Activated naive CD4-positive, alpha-beta T cell treated with anti-CD3 and anti-CD28 coated beads, Interleukin-2, amount 50 U/mL, for 16 hours (primary cell): ENCODE data around the gene MID1.
"Not testable (repeated sequence)": the region's sequence is repeated elsewhere in the genome, so short reads cannot be mapped to it uniquely, and the experiment has no call there.

Experiments
- DNase-seq: peaks from one replicate; pipeline ENCODE4 v3.0.0-alpha.2; 2020

MID1 gene

DNA sequence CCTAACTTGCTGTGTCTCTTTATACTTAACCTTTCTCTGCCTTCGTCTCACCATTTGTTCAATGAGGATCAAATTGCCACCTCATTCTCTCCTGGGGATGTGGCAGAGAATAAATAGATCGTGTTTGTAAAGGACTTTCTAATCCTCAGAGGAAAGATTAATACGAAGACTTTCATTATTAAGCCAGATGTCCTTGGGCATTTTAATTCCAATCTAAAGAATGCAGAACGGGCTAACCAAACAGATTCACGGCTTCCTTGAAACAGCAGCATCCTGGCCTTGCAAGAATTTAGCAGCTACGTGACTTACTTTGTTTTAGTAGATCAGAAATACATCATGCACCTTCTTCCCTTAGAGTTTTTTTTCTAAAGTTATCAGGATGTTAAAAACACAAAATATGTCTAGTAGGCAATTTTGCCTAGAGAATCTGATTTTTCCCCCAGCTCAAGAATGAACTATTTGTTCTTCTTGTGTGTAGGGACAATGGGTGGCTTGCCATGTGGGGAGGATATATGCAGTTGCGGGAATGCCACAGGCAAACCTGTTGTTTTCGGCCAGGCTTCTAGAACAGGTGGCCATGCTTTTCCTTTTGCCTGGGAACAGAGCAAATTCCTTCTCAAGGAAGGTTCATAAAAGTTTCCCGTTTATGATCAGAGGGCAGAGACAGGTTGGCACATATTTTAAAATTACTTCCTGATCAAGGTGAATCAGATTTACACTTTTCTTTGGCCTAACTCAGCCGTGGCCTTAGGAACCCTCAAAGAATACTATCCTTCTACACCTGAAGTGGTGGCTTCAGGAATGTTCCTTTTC, 3.0 kb downstream of the MID1 start:
- DNase-seq, result no peak

DNA sequence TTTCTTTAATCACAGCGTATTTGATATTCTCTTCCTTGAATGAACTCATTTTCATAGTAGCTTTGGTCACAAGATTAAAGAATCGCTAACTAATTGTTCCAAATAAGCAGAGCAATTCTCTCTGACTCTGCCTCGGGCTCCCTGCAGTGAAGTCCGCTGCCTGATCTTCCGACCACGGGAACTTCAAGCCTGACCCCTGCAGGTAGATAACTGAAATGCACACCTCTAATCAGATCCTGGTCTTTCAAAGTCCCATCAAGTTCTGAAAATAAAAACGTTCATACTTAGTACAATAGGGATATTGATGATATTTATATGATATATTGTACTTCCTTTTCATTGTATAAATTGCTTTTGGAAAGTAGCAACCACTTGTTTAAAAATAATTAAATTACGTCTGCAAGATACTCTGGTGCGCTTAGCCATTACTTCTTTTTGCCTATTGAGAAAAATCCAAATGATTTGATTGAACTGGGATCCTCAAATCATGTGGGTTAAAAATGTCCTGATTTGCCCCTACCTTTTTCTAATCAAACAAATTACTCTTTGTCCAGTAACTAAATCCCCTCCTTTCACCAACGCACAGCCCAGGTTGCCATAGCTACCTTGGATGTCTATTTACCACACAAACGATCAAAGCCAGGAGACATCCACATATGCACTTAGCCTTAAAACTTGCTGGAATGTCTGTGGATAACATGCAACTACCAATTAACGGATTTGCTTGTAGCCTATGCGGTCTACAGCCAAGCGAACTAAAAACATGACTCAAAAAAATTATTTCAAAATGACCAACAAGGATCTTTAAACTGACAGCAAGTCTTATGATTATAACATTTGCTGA, 4.2 kb downstream of the MID1 start:
- DNase-seq, result peak; percentile 10

DNA sequence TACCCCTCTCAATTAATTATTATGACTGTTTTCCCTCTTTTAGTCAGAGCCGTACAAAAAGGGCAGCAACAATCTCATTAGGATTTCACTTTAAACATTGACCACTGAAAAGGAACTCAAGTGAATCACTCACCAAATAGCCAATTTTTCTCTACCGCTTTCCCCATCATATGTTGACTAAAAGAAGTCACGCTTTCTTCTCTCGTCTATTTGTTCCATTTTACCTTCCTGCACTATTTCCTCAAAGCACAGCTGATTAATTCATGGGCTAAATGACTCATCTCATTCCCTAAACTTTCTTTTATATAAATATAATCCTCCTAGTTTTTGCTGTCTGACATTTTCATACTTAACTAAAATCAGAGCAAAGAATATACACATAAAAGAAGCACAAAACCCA, 8.2 kb downstream of the MID1 start:
- no peak for DNase-seq

DNA sequence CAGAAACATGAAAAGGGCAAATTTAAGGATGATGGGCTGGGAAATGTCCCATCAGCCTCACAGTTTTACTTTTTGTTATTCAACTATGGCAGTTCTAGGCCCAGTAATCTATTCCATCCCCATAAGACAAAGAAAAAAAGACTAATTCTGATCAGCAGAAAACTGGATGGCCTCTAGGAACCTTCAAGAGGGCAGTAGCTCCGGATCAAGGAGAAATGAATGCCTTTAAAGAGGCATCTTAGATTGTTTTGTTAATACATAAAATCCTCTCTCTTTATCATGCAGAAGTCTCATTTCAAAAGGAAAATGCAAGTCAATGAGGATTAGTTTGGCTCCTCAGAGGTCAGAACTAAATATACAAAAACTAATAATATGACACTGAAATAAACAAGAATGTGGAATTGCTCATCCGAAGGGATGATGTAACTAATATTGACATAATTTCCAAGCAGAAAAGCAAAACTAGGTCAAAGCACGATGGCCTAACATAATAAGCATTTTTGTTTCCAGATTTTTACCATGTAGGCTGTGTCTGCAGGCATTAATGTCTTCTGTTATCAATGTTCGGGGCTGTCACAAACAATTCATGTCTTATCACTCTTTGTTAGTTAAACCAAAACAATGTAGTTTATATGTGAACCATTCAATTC, 8.8 kb downstream of the MID1 start:
- DNase-seq, result no peak

DNA sequence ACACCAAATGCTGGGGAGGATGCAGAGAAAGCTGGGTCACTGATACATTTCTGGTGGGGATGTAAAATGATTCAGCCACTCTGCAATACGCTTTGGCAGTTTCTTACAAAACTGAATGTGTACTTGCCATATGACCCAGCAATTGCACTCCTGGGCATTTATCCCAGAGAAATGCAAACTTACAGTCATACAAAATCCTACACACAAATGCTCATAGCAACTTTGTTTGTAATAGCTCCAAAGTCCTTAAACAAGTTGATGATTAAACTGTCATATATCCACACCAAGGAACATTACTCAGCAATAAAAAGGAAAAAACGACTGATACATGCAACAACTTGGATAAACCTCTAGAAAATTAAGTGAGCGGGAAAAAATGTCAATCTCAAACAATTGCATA, 12.3 kb downstream of the MID1 start:
- DNase-seq, result no peak

DNA sequence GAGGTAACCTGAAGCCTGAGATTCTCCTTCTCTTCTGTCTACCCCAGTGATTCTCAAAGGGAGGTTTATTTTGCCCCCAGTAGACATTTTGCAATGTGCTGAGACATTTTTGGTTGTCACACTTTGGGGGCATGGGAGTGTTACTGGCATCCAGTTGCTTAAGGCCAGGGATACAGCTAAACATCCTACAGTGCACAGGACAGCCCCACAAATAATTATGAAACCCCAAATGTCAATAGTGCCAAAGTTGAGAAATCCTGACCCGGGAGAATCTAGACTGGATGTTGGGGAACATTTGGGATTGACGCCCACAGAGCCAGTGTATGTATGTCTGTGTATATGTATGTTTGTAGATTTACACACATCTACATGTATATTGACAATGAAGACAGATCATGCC, 13.2 kb downstream of the MID1 start:
- DNase-seq, result no peak

DNA sequence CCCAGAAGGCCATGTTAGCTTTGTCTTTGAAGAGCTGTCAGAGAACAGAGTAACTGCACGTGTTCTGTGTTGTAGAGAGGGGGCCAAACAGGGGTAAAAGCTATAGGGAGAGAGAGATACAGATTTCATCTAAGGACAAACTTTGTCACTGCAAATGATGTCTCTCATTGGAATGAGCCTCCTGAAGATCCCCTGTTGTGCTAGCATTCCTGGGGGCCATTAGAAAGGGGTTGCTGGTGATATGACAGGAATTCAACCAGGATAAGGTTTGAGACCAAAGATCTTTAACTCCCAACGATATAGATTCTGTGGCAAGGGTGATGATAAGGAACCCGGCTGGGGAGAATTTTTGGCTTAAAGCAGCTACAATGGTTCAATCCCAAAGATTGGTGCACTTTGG, 16.8 kb downstream of the MID1 start:
- DNase-seq, result no peak

DNA sequence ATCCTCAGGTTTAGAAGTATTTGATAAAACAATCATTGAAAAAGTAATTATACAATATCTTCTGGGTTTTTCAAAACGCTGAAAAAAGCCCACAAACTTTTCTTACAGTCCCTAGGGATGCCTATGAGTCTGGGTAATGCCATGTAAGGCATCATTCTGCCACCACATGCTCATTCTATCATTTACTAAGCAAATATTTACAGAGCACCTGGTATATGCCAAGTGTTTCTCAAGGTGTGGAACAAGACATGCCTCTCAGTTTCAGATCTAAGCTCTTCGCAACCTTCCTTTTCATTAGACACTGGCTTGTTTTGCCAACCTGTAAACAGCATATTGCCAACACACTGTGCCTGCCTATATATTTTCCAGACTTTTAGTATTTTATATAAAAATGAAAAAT, 17.7 kb downstream of the MID1 start:
- DNase-seq, result no peak

DNA sequence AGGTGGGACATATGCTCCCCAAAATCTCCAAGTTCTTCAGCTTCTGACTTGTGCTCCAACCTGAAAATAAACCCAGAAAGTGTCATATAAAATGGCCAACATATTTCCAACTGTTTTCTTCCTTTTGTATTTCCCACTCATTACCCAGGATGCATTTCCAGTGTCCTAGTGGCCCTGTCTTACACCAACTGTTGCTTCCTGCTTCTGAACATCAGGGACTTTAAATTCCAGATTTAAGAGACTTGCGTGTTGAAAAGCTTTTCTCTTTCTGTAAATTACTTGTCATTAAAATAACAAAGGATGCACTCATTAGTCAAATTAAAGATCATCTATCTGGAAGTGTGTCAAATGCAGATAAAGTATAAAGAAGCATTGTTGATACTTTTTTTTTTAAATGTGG, 19.9 kb downstream of the MID1 start:
- no peak for DNase-seq

DNA sequence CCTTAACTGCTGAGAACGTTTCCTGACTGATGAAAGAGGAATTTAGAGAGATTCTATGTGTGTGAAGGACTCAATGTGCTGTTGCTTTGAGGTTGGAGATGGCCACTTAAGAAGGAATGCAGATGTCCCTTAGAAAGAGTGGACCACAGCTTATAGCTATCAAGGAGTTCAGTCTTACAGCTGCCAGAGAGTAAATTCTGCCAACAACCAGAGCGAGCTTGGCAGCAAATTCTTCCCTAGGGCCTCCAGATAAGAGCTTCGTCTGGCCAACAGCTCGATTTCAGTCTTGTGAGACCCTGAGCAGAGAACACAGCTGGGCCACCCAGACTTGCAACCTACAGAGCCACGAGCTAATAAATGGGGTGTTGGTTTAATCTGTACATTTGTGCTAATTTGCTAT, 21.8 kb downstream of the MID1 start:
- no peak for DNase-seq

DNA sequence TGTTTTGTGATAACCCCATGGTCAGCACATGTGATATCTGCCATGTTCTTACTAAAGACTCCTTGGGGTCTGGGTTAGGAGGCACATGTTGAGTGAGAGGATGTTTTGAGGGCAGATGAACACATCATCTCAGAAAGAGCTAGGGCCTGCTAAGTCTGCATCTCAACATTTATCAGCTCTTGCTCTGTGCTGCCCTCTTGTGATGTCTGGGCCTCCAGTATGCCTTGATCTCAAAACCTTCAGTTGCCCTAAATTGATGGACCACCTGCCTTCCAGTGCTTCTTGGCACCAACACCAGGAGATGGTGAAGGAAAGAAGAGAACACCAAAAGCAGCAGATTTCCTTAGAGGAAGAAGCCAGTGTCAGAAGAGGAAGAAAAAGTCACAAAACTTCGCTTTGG, 22.5 kb downstream of the MID1 start:
- DNase-seq, result no peak

DNA sequence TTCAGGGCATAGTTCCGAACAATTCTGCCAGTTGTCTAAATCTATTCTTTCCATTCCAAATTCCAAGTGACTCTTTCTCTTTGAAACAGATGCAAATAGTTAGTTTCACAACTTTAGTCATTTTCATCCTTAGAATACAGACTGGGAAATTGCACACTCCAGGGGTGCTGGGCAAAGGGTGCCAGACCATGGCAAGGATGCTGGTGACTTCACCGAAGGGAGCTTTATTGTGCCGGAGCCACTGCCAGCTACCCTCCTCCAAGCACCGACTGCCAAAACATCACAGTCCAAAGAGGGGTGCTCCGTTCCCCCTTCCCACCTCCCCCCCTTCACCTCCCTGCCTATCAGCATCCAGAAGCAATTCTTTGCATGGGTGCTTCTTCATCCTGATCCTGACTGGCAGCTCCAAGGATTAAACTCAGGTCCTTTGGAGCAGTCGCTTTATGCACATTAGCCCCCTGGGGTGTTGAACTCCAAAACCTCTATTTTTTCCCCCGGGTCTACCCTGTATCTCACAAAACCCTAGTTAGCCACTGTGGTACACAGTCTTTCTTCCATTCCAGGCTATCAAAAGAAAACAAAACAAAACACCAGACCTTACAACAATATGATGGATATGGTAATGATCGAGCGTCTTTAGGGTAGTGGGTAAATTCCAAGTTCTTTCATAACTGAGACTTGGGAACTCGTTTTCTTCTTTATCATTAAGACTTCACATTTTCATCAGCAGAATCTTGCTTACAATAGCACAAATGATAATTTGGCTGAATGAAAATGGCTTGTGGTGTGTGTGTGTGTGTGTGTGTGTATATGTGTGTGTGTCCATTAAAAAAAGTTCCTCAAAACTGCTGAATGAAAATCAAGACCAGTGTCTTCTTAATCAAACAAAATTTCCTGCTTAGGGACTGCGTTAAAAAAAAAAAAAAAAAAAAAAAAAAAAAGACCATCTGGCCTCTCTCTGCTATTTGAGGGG, 28.7 kb downstream of the MID1 start:
- no peak for DNase-seq

DNA sequence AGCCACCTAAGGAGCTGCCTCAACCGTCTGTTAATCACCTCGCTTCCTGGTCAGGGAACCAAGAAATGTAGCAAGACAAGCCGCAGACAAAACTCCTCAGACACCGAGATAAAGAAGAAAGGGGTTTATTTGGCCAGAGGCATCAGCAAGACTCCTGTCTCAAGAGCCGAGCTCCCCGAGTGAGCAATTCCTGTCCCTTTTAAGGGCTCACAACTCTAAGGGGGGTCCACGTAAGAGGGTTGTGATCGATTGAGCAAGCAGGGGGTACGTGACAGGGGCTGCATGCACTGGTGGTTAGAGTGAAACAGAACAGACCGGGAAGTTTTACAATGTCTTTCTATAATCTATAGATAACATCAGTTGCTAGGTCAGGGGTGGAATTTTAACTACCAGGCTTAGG, 30.6 kb downstream of the MID1 start:
- not testable (repeated sequence) for DNase-seq

DNA sequence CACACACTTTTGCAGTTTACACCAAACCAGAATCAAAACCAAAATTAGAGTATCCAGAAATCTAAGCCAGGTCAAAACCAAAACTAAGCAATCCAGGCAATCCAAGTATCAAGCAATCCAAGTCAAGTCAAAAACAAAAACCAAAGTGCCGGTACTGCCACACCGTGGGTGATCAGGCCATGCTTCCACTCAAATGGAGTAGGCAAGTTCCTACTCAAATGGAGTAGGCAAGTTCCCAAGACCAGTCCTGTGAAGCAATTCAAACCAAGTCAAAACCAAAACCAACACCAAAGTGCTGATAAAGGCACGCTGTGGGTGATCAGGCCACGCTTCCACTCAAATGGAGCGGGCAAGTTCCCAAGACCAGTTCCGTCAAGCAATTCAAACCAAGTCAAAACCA, 31.3 kb downstream of the MID1 start:
- no peak for DNase-seq

DNA sequence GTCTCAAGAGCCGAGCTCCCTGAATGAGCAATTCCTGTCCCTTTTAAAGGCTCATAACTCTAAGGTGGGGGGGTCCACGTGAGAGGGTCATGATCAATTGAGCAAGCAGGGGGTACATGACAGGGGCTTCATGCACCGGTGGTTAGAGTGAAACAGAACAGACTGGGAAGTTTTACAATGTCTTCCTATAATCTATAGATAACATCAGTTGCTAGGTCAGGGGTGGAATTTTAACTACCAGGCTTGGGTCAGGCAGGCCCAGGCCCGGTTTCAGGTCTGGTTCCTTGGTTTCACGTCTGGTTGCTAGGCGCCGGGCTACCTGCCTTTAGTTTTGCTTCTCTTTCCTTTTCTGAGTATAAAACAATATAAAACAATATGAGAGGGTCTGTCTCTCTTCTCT, 35.5 kb downstream of the MID1 start:
- DNase-seq, result not testable (repeated sequence)

DNA sequence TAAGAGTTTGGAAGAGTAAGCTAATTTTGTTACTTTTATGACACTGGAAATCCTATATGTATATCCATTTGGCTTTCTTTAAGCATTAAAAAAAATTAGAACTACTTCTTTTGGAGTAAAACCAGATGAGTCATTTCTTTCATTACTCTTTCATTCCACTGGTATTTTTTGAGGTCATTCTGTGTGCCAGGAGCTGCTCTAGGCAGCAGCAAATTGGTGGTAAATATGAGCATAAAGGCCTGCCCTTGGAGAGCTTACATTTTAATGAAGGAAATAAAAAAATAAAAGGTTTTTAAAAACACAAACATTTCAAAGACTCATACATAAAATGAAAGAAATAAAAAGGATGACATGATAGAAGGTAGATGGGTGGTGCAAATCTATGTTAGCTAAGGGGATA, 37.4 kb downstream of the MID1 start:
- DNase-seq, result no peak

DNA sequence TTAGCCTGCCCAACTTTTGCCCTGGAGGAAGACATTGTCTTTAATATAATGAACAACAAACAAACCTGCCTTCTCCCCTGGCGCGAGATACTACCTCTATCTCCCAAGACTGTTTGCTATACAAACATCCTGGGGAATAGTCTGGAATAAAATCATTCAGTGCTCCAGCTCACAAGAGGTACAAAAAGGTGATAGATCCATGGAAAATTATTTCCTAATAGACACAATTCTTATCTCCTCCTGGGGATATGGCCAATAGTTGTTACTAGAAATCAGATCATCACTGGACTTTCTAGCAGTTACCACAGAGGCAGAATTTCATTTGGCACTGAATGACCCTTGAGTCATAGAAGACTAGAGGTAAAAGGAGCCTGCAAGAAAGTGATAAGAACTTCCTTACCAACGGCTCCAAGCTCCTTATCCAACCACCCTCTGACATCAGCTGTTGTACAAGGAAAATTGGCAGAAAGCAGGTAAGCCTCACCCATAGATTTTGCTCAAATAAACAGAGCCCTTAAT, 38.1 kb downstream of the MID1 start:
- DNase-seq, result no peak

DNA sequence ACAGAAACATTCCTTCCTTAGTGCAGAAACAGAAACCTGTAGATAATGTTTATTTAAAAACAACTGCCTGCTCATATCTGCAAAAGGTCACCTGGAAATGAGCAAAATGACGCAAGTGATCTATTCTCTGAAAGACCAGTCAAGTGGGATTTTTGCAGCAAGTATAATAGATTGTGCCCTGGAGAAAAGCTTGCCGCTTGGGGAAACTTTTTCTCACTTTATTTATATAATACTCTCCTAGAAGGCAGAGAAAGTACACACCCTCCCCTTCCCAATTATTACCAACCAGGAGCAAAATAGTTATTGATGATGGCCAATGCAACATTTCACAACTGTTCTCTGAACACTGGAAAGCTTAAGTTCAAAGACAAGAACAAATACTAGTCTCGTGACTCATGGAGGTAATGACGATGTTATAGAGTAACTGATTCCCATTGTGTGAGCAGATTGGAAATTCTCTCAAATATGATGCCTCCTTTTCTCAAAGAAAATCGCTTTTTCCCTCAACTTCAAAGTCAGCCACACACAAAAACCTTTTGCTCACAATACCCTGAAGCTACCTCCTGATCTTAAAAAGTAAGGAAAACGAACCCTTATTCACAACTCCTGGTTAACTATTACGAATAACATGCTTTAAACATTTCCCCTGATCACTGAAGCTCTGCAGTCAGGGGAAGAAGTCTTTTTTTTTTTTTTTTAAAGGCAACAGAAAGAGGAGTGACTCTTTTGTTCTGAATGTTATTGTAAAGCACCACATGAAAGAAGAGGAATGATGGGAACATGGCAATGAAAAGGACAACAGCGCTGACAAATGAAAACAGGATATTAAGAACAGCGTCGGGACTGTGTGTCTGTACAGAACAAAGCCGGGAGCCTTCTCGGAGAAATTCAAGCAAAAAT, 41.0 kb downstream of the MID1 start:
- DNase-seq, result no peak

DNA sequence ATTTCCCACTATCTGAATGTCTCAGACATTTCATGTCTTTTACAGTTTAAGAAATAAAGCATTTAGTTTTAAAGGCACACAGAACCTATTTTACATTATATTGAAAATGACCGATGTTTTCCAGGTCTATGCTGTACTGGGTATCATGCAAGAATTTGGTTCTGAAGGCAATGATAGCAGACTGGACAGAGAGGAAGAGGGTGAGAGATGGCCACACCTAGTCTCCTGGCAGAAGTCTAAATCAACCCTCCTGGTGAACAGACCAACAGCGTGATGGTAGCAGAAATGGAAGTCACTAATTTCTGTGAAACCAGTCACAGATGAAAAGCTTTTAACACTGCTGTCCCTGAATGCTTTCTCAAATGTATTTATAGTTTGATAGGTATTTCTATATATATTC, 41.9 kb downstream of the MID1 start:
- no peak for DNase-seq

DNA sequence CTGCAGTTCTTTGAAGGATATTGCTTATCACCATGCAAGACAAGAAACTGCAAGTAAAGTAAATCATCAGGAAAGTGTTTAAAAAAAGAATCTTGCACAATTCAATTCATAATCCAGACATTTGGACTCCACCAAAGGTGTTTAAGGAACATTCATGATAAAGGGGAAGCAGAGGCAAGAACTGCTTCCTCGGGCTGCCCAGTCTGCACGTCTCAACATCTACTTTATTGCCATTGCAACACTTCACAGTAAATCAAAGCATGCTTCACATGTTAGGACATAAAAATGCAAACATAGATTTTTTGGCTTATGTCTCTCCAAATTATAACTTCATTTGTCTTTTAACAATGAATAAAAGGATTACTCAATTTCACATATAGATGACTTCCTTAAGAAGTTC, 42.5 kb downstream of the MID1 start:
- no peak for DNase-seq

DNA sequence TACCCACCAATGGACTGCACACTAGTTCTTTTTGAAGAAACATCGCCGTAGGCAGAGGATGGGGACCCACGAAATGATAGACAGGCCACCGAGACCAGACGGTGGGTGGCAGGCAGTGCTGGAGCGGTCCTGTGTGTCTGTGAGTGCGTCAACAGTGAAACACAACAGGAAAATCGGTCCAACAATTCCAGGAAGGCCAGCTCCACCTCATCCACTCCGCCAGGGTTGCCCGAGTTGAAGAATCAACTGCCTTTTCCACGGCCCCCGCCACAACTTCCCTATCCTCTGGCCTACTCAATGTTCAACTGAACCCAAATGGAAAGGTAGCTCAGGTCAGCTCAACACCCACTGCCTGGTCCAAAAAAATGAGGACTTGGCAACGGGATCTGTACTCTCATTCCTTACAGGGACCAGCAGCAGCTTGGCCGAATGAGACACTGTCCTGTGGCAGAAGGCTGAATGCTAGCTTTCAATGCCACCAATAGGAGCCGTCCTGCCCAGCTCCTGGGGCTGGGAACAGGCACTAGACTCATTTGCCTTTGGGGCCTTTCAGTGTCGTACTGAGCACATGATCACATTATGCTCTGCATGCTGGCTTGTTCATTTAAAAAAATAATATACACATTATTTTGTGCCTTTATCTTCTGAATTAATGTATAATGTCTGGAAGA, 43.5 kb downstream of the MID1 start:
- DNase-seq, result no peak
